HUES6 (cell line): ENCODE measurements around the gene BTBD18.

Experiments used
- H3K27ac ChIP-seq: 2 replicates; pipeline ENCODE4 v1.7.0; 2013; ENCODE audit warnings: low read depth, mild to moderate bottlenecking, low read length, inconsistent platforms
- H3K27me3 ChIP-seq: 2 replicates; pipeline ENCODE4 v1.6.1; 2013; ENCODE audit warnings: low read length; ENCODE audit not compliant: control insufficient read depth, insufficient read depth
- H3K36me3 ChIP-seq: 2 replicates; pipeline ENCODE4 v1.6.1; 2013; ENCODE audit warnings: low read length; ENCODE audit not compliant: control insufficient read depth, insufficient read depth
- H3K4me1 ChIP-seq: 2 replicates; pipeline ENCODE4 v1.6.1; 2013; ENCODE audit warnings: low read length; ENCODE audit not compliant: control insufficient read depth, insufficient read depth
- H3K4me3 ChIP-seq: 2 replicates; pipeline ENCODE4 v1.5.1; 2013; ENCODE audit warnings: low read depth, low read length
- H3K9ac ChIP-seq: one replicate; pipeline ENCODE4 v1.6.1; 2013; ENCODE audit warnings: mild to moderate bottlenecking, low read length
- H3K9me3 ChIP-seq: 2 replicates; pipeline ENCODE4 v1.6.1; 2013; ENCODE audit warnings: low read depth, low read length; ENCODE audit not compliant: control insufficient read depth, insufficient read depth

The BTBD18 gene

DNA sequence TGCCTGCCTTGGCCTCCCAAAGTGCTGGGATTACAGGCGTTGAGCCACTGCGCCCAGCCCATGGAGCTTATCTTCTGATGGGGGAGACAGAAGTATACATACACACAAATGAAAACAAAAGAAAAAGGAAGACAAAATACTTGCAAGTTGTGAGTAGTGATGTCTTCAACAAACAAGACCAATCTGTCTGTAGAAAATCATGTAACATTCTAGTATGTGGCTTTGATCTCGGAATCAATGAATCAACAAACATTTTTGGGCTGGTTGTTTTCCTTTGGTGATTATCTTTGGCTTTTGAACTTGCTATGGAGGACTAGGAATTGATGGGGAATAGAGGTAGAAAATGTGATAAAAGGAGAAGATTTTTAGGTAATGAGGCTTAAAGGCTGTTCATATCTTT lies 6.6 kb upstream of the BTBD18 start:
- Histone ChIP-seq H3K36me3 (no peaks in the 10 kb centered on the region), H3K27me3 (no peaks in the 10 kb centered on the region), H3K4me3 (no peak overlapping the region), H3K9me3 (no peaks in the 10 kb centered on the region), H3K4me1 (peaks cover 9% of the 10 kb centered on the region; the same call in 1 of the 2 replicates), H3K27ac (no peak overlapping the region), H3K9ac (no peak overlapping the region)

DNA sequence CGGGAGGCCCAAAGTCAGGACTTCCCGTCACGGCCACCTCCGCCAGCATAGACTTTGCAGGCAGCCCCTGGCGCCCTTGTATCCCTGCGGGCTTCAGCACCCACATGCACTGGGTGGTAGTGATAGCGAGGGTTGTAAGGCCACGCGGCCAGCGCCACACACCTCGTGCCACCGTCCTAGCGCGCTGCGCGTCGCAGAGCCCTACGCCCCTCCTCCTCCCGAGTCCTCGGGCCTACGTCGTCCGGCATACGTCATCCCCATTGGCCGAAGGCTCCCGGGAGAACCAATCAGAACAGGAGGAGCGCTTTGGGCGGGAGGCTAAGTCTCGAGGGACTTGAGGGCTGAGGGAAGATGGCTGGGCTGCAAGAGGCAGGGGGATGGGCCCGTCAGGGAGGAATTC lies 1.3 kb upstream of the BTBD18 start:
- Histone ChIP-seq H3K36me3 (no peaks in the 10 kb centered on the region), H3K27me3 (no peaks in the 10 kb centered on the region), H3K4me1 (peaks cover 6% of the 10 kb centered on the region; the same call in 1 of the 2 replicates), H3K9me3 (no peaks in the 10 kb centered on the region), H3K27ac (no peak overlapping the region), H3K4me3 (no peak overlapping the region), H3K9ac (no peak overlapping the region)

DNA sequence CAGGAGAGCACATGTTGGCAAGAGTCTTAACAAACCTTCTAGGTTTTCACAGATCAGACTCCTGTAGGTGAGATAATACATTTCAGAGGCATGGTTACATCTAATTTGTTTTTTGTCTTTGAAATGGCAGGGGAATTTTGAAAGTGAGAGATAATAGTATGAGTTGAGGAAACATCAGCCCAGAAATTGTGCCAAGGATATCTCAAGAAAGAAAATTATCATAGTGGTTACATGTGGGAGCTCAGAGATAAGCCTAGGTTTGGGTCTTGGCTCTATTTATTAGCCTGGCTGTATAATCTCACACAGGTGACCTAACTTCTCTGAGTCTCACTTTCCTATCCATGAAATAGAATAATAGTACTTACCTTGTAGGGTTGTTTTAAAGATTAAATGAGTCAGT lies 443 bp downstream of the BTBD18 start:
- Histone ChIP-seq H3K27me3 (no peaks in the 10 kb centered on the region), H3K4me3 (no peak overlapping the region), H3K36me3 (no peaks in the 10 kb centered on the region), H3K9ac (no peak overlapping the region), H3K4me1 (peaks cover 4% of the 10 kb centered on the region; the same call in 1 of the 2 replicates), H3K9me3 (no peaks in the 10 kb centered on the region), H3K27ac (no peak overlapping the region)

DNA sequence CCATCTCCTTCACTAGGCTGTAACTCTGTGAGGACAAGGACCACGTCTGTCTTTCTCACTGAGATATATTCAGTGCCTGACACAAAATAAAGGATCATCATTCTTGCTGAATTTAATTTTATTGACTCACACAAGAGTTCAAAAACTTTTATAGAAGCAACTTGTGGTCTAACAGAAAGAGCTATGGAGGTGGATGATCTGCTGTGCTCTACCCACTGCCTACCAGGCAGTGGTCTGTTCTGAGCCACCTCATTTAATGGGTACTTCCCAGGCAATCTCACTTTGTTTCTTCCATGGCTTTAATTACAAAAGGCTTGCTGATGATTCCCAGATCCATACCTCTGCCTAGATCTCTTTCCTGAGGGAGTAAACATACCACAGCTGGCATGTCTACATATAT lies 4.7 kb downstream of the BTBD18 start:
- Histone ChIP-seq H3K36me3 (peaks cover 34% of the 10 kb centered on the region), H3K9me3 (no peaks in the 10 kb centered on the region), H3K9ac (no peak overlapping the region), H3K27ac (no peak overlapping the region), H3K27me3 (no peaks in the 10 kb centered on the region), H3K4me3 (no peak overlapping the region), H3K4me1 (0 out of 2 replicates have a peak, but pooled peaks cover 5% of the 10 kb centered on the region)

DNA sequence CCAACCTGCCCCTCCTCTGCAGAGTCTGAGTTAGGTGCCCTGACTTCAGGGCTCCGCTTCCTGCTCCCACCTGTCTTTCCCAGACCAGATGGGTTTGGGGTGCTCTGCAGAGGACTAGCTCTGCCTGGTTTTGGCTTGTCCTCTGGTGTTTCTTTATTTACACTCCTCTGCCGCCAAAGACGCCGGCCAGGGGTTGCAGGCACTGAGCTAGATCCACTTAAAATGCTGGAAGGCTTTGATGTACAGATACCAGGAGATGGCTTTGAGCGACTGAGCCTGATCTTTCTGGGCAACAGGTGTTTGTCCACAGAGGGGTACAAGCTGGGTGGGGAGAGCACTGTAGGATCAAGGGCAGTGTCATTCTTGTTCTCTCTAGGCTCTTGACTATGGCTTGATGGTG lies 6.4 kb downstream of the BTBD18 start:
- Histone ChIP-seq H3K36me3 (peaks cover 35% of the 10 kb centered on the region), H3K27me3 (no peaks in the 10 kb centered on the region), H3K27ac (no peak overlapping the region), H3K4me3 (no peak overlapping the region), H3K9me3 (no peaks in the 10 kb centered on the region), H3K4me1 (0 out of 2 replicates have a peak, but pooled peaks cover 5% of the 10 kb centered on the region), H3K9ac (no peak overlapping the region)

DNA sequence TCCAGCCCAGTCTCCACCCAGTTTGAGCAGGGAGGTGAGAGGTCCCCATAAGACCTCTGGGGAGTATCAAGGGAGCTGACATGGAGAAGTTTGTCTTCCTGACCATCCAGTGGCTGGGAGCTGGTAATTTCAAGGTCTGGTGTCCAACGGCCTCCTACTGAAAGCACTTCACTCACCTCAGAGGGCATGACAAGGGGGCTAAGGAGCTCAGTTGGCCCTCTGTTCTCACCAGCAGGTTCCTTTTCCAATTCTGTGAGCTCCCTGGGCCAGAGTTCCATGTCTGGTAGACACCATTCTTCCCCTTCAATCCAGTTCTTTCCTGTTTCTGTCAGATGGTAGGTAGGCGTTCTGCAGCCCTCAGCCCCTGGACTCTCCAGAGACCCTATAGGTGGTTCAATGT lies 7.3 kb downstream of the BTBD18 start:
- Histone ChIP-seq H3K9ac (no peak overlapping the region), H3K27ac (no peak overlapping the region), H3K4me3 (no peak overlapping the region), H3K27me3 (no peaks in the 10 kb centered on the region), H3K4me1 (0 out of 2 replicates have a peak, but pooled peaks cover 5% of the 10 kb centered on the region), H3K36me3 (peaks cover 42% of the 10 kb centered on the region), H3K9me3 (no peaks in the 10 kb centered on the region)

DNA sequence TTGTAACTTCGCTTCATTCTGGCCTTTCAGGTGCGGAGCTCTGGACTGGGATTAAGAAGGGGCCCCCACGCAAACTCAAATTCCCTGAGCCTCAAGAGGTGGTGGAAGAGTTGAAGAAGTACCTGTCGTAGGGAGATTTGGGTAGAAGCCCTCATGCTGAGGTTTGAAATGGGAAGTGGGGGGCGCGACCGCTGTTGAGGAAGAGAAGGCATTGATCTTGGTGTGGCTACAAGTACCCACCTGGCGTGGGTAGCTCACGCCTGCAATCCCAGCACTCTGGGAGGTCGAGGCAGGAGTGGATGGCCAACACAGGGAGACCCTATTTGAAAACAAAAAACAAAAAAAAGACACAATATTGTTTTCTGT lies 9.5 kb downstream of the BTBD18 start:
- H3K4me3 ChIP-seq, result peak overlapping the region; percentile 91
- 0 out of 2 replicates have a peak, but pooled peaks cover 5% of the 10 kb centered on the region for H3K4me1 ChIP-seq
- H3K9me3 ChIP-seq, result no peaks in the 10 kb centered on the region
- peaks cover 64% of the 10 kb centered on the region for H3K36me3 ChIP-seq
- H3K9ac ChIP-seq, result peak overlapping the region; percentile 87
- no peaks in the 10 kb centered on the region for H3K27me3 ChIP-seq
- peak overlapping the region; percentile 79 for H3K27ac ChIP-seq

DNA sequence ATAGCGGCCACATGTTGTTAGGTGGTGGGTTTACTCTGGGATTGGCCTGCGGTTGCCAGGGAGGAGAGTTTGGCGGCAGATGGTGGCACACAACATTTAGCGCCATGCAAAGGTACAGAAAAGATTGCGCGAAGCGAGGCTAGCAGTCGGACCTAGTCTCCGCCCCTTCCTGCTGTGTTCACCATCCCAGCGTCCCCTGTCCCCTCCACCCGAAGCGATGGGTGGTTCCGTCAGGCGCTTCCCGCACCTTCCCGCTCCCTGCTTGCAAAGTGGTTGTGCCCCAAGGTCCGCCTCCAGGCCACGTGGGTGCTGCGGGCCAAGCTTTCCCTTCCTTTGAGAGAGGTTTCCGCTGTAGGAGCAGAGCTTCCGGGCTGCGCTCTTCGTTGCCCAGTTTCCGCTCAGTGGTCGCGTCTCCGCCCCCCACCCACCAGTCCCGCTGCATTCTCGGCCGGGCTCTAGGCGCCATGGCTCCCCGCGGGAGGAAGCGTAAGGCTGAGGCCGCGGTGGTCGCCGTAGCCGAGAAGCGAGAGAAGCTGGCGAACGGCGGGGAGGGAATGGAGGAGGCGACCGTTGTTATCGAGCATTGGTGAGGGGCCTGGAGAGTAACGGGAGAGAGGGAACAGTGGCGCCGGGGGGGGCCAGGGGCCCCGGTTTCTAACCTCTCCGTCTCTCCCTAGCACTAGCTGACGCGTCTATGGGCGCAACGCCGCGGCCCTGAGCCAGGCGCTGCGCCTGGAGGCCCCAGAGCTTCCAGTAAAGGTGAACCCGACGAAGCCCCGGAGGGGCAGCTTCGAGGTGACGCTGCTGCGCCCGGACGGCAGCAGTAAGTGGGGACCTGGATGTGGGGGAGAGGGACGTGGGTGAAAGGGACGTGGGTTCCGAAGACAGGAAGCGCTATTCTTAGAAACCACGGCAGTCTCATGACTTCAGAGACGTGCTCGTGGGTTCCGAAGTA lies 10.2 kb downstream of the BTBD18 start, which contains the start of gene SELENOH:
Gene SELENOH, plus strand, starts transcription at position 360 of the 955 bp plus-strand sequence. Its CDS starts 105 bp downstream, at position 465.
- no peaks in the 10 kb centered on the region for H3K27me3 ChIP-seq
- peak within 1 kb of the TSS; percentile 87 for H3K9ac ChIP-seq
- peak within 1 kb of the TSS; percentile 79 for H3K27ac ChIP-seq
- peak within 1 kb of the TSS; percentile 91 for H3K4me3 ChIP-seq
- peaks cover 64% of the 10 kb centered on the region for H3K36me3 ChIP-seq
- H3K4me1 ChIP-seq, result 0 out of 2 replicates have a peak, but pooled peaks cover 5% of the 10 kb centered on the region
- no peaks in the 10 kb centered on the region for H3K9me3 ChIP-seq

DNA sequence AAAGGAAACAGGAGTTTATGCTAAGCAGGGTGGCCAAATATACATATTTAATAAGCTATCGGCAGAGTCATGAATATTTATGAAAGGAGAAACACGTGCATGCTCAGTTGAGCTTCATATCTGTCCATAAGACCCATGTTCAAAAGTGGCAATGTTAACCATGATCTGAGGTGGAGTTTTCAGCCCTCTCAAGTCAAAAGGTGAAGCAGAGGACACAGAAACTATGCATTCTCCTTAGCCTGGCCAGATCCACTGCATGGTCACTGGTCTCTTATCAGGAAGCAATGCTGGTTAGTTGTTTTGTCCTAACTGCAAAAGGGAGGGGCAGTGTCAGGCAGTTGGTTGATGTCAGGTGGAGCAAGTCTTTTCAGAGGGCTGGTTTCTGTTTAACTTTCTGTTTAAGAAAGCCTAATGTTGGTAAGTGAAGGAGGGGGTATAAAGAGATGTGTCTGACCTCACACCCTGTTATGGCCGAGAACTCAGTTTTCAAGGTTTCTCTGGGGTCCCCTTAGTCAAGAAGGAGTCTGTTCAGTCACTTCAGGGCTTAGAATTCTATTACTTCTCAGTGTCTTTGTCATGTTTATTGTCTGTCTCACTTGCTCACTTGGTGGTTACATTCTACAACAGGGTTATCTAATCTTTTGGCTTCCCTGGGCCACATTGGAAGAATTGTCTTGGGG lies 15.9 kb downstream of the BTBD18 start:
- Histone ChIP-seq H3K4me1 (peaks cover 9% of the 10 kb centered on the region; the same call in 1 of the 2 replicates), H3K27me3 (no peaks in the 10 kb centered on the region), H3K36me3 (peaks cover 35% of the 10 kb centered on the region), H3K4me3 (no peak overlapping the region), H3K27ac (no peak overlapping the region), H3K9me3 (no peaks in the 10 kb centered on the region), H3K9ac (no peak overlapping the region)

DNA sequence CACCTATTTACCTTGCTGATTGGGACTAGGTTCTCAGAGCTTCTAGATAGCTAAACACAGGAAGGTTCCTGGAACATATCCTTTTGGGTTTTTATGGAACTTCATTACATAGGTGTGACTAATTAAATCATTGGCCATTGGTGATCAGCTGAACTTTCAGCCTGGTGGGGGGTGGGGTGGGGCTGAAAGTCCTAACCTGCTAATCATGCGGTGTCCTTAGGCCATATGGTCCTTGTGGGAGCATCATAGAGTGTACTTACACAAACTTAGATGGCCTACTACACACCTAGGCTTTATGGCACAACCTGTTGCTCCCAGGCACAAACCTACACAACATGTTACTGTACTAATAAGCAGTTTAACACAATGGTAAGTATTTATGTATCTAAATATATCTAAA lies 19.0 kb downstream of the BTBD18 start:
- Histone ChIP-seq H3K4me3 (no peak overlapping the region), H3K27me3 (no peaks in the 10 kb centered on the region), H3K9ac (no peak overlapping the region), H3K36me3 (peaks cover 9% of the 10 kb centered on the region), H3K27ac (no peak overlapping the region), H3K9me3 (no peaks in the 10 kb centered on the region), H3K4me1 (peaks cover 25% of the 10 kb centered on the region)

DNA sequence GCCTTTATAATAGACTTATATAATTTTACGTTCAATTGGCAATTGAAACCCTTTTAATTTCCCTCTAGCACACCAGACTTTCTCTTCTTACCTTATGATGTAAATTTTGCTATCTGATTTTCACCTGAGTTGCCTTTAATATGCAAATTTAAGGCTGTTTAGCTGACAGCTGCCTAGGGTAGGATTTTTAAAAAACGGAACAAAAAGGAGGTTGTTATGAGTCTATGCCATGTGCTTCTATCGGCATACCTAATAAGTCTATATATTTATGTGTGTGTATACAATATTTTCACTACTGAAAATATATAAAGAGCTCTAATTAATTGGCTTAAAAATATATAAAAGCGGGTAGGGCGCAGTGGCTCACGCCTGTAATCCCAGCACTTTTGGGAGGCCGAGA lies 22.1 kb downstream of the BTBD18 start:
- Histone ChIP-seq H3K36me3 (peaks cover 4% of the 10 kb centered on the region), H3K4me3 (no peak overlapping the region), H3K9ac (no peak overlapping the region)

More for the DNA sequence above, 22.1 kb downstream of the BTBD18 start:
- H3K9me3 ChIP-seq, result no peaks in the 10 kb centered on the region
- H3K4me1 ChIP-seq, result peaks cover 16% of the 10 kb centered on the region
- peak overlapping the region; percentile 81 for H3K27ac ChIP-seq
- H3K27me3 ChIP-seq, result no peaks in the 10 kb centered on the region
